HCT116 (cell line): ENCODE measurements around the gene OTOG. TPM values are rescaled to one million over a fixed set of nuclear protein-coding genes. Genes with fewer than 3 reads are reported as not detected.

Experiments
- ATAC-seq: fragments of 200-7000 bp; cut with Tn5 transposase; 2 replicates; pipeline ENCODE4 v1.9.1; 2020; ENCODE audit warnings: mild to moderate bottlenecking, moderate library complexity
- BruUV-seq: library from RNA; stranded (reverse); fragments of 400-500 nt; replicated peaks from 2 replicates; lab custom pipeline; 2021; lab: Mats Ljungman, UMichigan
- CTCF ChIA-PET: fragments of 300-600 bp; sonication (Branson Sonifier 250); formaldehyde crosslinking; loops from one replicate; lab custom pipeline; 2021; ENCODE audit warnings: antibody characterized with exemption; lab: Charles Lee
- POLR2A ChIA-PET: fragments of 300-600, 350-600 bp; sonication (Branson Sonifier 250); formaldehyde crosslinking; loops from one replicate; lab custom pipeline; 2021; ENCODE audit warnings: antibody characterized with exemption; lab: Charles Lee
- RAD21 ChIA-PET, 2 experiments: fragments of 300-600 bp; sonication (Branson Sonifier 250); formaldehyde crosslinking; loops; one replicate each; lab custom pipeline; 2023; ENCODE audit warnings: low total read pairs in 2 of 2; ENCODE audit not compliant: uncharacterized antibody in 2 of 2, unreplicated experiment in 2 of 2, low non-redundant PET in 1 of 2; lab: Charles Lee
- DNase-seq: peaks from one replicate; pipeline ENCODE4 v3.0.0-alpha.2; 2010; ENCODE audit warnings: low read depth, low spot score
- H2AFZ ChIP-seq: fragments of 200-600 bp; shearing (Covaris generic), sonication (generic); 2 replicates; pipeline ENCODE4 v1.6.1; 2017; ENCODE audit warnings: low read depth, mixed run types, mixed read lengths, antibody characterized with exemption, low read length; ENCODE audit not compliant: poor library complexity, severe bottlenecking
- H3K27ac ChIP-seq: 2 replicates; pipeline ENCODE4 v1.5.1; 2012; ENCODE audit warnings: low read depth, low read length
- H3K27me3 ChIP-seq: fragments of 200-600 bp; sonication (generic); 2 replicates; pipeline ENCODE4 v1.6.1; 2016; ENCODE audit warnings: mixed run types, low read length, mixed read lengths; ENCODE audit not compliant: insufficient read depth
- H3K36me3 ChIP-seq, 2 experiments: fragments of 200-500 bp in 1 of 2; fragments of 200-600 bp in 1 of 2; sonication (Bioruptor generic) in 1 of 2; sonication (generic) in 1 of 2; 2 replicates each; pipeline versions ENCODE4 v1.5.1 to v1.6.1; 2014 to 2016; ENCODE audit warnings: low read length in 2 of 2, inconsistent platforms in 1 of 2, mixed read lengths in 1 of 2, mixed run types in 1 of 2; ENCODE audit not compliant: insufficient read depth in 2 of 2, control insufficient read depth in 1 of 2
- H3K4me1 ChIP-seq, 2 experiments: fragments of 200-600 bp in 1 of 2; sonication (generic) in 1 of 2; 2 replicates each; pipeline versions ENCODE4 v1.5.1 to v1.6.1; 2012 to 2017; ENCODE audit warnings: low read length in 2 of 2, inconsistent platforms in 1 of 2, mild to moderate bottlenecking in 1 of 2, mixed read lengths in 1 of 2, mixed run types in 1 of 2, moderate library complexity in 1 of 2; ENCODE audit not compliant: insufficient read depth in 2 of 2, control insufficient read depth in 1 of 2
- H3K4me2 ChIP-seq: fragments of 200-600 bp; sonication (generic); 2 replicates; pipeline ENCODE4 v1.6.1; 2017; ENCODE audit warnings: mixed run types, low read length, mixed read lengths
- H3K4me3 ChIP-seq, 2 experiments: fragments of 200-600 bp in 1 of 2; sonication (generic) in 1 of 2; replicated peaks in 1 of 2; 2 replicates each; pipeline ENCODE4 v1.5.1; 2011 to 2016; ENCODE audit warnings: low read length in 2 of 2, control low read depth in 1 of 2, low read depth in 1 of 2, mild to moderate bottlenecking in 1 of 2, mixed read lengths in 1 of 2, mixed run types in 1 of 2
- H3K79me2 ChIP-seq: fragments of 200-600 bp; sonication (generic); 2 replicates; pipeline ENCODE4 v1.6.1; 2017; ENCODE audit warnings: mild to moderate bottlenecking, mixed run types, low read length, moderate library complexity, mixed read lengths; ENCODE audit not compliant: insufficient read depth
- H3K9ac ChIP-seq: fragments of 200-600 bp; sonication (generic); 2 replicates; pipeline ENCODE4 v1.6.1; 2016; ENCODE audit warnings: low read length, mixed read lengths
- H3K9me2 ChIP-seq: fragments of 200-600 bp; sonication (generic), shearing (Covaris generic); 2 replicates; pipeline ENCODE4 v1.6.1; 2017; ENCODE audit warnings: mixed run types, mild to moderate bottlenecking, moderate library complexity; ENCODE audit not compliant: insufficient read depth
- H3K9me3 ChIP-seq, 2 experiments: fragments of 200-500 bp in 1 of 2; fragments of 200-600 bp in 1 of 2; sonication (Bioruptor generic) in 1 of 2; sonication (generic) in 1 of 2; 2 replicates each; pipeline ENCODE4 v1.6.1; 2014 to 2017; ENCODE audit warnings: low read length in 2 of 2, mixed read lengths in 2 of 2, inconsistent platforms in 1 of 2, low read depth in 1 of 2, mild to moderate bottlenecking in 1 of 2, mixed run types in 1 of 2, moderate library complexity in 1 of 2; ENCODE audit not compliant: control insufficient read depth in 1 of 2, insufficient read depth in 1 of 2
- H4K20me1 ChIP-seq: fragments of 200-600 bp; sonication (generic), shearing (Covaris generic); 2 replicates; pipeline ENCODE4 v1.6.1; 2017; ENCODE audit warnings: mixed run types, mild to moderate bottlenecking, moderate library complexity; ENCODE audit not compliant: insufficient read depth
- CBX3 ChIP-seq: IDR thresholded peaks from 2 replicates; pipeline ENCODE4 v1.6.1; 2012; ENCODE audit warnings: low read depth
- CEBPB ChIP-seq: IDR thresholded peaks from 2 replicates; pipeline ENCODE4 v1.6.1; 2012; ENCODE audit warnings: low read depth
- CTCF ChIP-seq, 3 experiments: fragments of 200-600 bp in 1 of 3; sonication (generic) in 1 of 3; IDR thresholded peaks in 2 of 3; conservative IDR thresholded peaks in 1 of 3; 2 replicates each; pipeline ENCODE4 v1.5.1; 2012 to 2017; ENCODE audit warnings: low read depth in 2 of 3, low read length in 2 of 3, antibody characterized with exemption in 1 of 3, borderline replicate concordance in 1 of 3, control low read depth in 1 of 3, mild to moderate bottlenecking in 1 of 3, mixed read lengths in 1 of 3, mixed run types in 1 of 3, moderate library complexity in 1 of 3; ENCODE audit not compliant: insufficient read depth in 1 of 3
- ELF1 ChIP-seq: IDR thresholded peaks from 2 replicates; pipeline ENCODE4 v1.6.1; 2012; ENCODE audit warnings: low read depth, borderline replicate concordance
- EZH2phosphoT487 ChIP-seq: fragments of 200-600 bp; IDR thresholded peaks from 2 replicates; pipeline ENCODE4 v1.6.1; 2018; ENCODE audit warnings: antibody characterized with exemption, borderline replicate concordance
- FOSL1 ChIP-seq: IDR thresholded peaks from 2 replicates; pipeline ENCODE4 v1.6.1; 2012; ENCODE audit warnings: low read depth
- JUND ChIP-seq: IDR thresholded peaks from 2 replicates; pipeline ENCODE4 v1.6.1; 2012
- POLR2AphosphoS5 ChIP-seq: IDR thresholded peaks from 2 replicates; pipeline ENCODE4 v1.6.1; 2011; ENCODE audit warnings: mild to moderate bottlenecking, low read depth, low read length, moderate library complexity
- RAD21 ChIP-seq: IDR thresholded peaks from 2 replicates; pipeline ENCODE4 v1.6.1; 2012; ENCODE audit warnings: low read depth, mild to moderate bottlenecking
- REST ChIP-seq: IDR thresholded peaks from 2 replicates; pipeline ENCODE4 v1.6.1; 2012; ENCODE audit warnings: low read depth
- SIN3A ChIP-seq: IDR thresholded peaks from 2 replicates; pipeline ENCODE4 v1.6.1; 2012; ENCODE audit warnings: low read depth
- SP1 ChIP-seq: IDR thresholded peaks from 2 replicates; pipeline ENCODE4 v1.6.1; 2012; ENCODE audit warnings: low read depth
- SRF ChIP-seq: IDR thresholded peaks from 2 replicates; pipeline ENCODE4 v1.6.1; 2012; ENCODE audit warnings: low read depth
- TCF7L2 ChIP-seq: IDR thresholded peaks from 2 replicates; pipeline ENCODE4 v1.7.0; 2011; ENCODE audit warnings: borderline replicate concordance, inconsistent platforms; ENCODE audit not compliant: insufficient read depth, insufficient read length; ENCODE audit errors: extremely low read depth
- YY1 ChIP-seq: IDR thresholded peaks from 2 replicates; pipeline ENCODE4 v1.6.1; 2011; ENCODE audit warnings: low read length, low read depth, moderate library complexity, mild to moderate bottlenecking; ENCODE audit not compliant: insufficient replicate concordance; ENCODE audit errors: extremely low read depth
- ZFX ChIP-seq: fragments of 450-650 bp; IDR thresholded peaks from 2 replicates; pipeline ENCODE4 v1.6.1; 2017
- ZNF274 ChIP-seq: fragments of 200-500 bp; sonication (Bioruptor generic); IDR thresholded peaks from 2 replicates; pipeline ENCODE4 v1.6.1; 2014; ENCODE audit warnings: mild to moderate bottlenecking, low read depth, low read length, inconsistent platforms
- intact Hi-C: fragments of 100-400 bp; cut with micrococcal nuclease; formaldehyde crosslinking; loops from 2 replicates; pipeline ENCODE4 v1.10.0; 2022
- total RNA-seq: library from RNA; stranded (reverse); gene quantifications from one replicate; pipeline ENCODE4 v1.2.1, GENCODE V29; 2021; ENCODE audit not compliant: unreplicated experiment
- TF ChIP-seq, protein P1 (sequence below): IDR thresholded peaks from 2 replicates; pipeline ENCODE4 v1.6.1; 2011; ENCODE audit warnings: mild to moderate bottlenecking, low read length, moderate library complexity; ENCODE audit not compliant: insufficient replicate concordance; ENCODE audit errors: extremely low read depth
- TF ChIP-seq, protein P2 (sequence below): IDR thresholded peaks from 2 replicates; pipeline ENCODE4 v1.6.1; 2012

Gene OTOG
- total RNA-seq, 1 experiment from 2014 or later = 0.07 TPM

- no peaks in the 10 kb centered on the region for H3K9me3 ChIP-seq
- CTCF ChIA-PET = interaction anchor here (2.2 kb wide), 1 partner anchor 12 kb away, joined by 6 read pairs; no protein-coding TSS in a partner anchor
- DNase-seq (no peak), ATAC-seq (no peak)
- H3K4me1 ChIP-seq = no peaks in the 10 kb centered on the region
- no peak overlapping the region for H3K4me2 ChIP-seq
- H3K79me2 ChIP-seq = no peaks in the 10 kb centered on the region
- no peaks in the 10 kb centered on the region for H3K36me3 ChIP-seq
- H3K27ac ChIP-seq = no peak overlapping the region
- no peak overlapping the region for H2AFZ ChIP-seq
- H3K4me3 ChIP-seq = no peak overlapping the region
- RAD21 ChIA-PET = no interaction called here
- no peaks in the 10 kb centered on the region for H3K9me2 ChIP-seq
- no peaks in the 10 kb centered on the region for H4K20me1 ChIP-seq
- POLR2A ChIA-PET = no interaction called here
- intact Hi-C loops = no loop called here
- TF ChIP-seq ELF1 (no peak), ZNF274 (no peak), REST (no peak), CTCF (IDR thresholded peaks at IDR 0.05 in 2 of 3, conservative IDR thresholded peaks at IDR 0.05 in 1 of 3; ENCODE audit: borderline replicate concordance in 1 of 3, insufficient read depth in 1 of 3, low read depth in 2 of 3, low read length in 2 of 3) (no peak), POLR2AphosphoS5 (no peak), YY1 (no peak), CEBPB (no peak), SRF (no peak), EZH2phosphoT487 (no peak), RAD21 (no peak), SIN3A (no peak), CBX3 (no peak), ZFX (no peak), SP1 (no peak), FOSL1 (no peak), JUND (no peak), TCF7L2 (no peak)
- TF ChIP-seq, protein P1, sequence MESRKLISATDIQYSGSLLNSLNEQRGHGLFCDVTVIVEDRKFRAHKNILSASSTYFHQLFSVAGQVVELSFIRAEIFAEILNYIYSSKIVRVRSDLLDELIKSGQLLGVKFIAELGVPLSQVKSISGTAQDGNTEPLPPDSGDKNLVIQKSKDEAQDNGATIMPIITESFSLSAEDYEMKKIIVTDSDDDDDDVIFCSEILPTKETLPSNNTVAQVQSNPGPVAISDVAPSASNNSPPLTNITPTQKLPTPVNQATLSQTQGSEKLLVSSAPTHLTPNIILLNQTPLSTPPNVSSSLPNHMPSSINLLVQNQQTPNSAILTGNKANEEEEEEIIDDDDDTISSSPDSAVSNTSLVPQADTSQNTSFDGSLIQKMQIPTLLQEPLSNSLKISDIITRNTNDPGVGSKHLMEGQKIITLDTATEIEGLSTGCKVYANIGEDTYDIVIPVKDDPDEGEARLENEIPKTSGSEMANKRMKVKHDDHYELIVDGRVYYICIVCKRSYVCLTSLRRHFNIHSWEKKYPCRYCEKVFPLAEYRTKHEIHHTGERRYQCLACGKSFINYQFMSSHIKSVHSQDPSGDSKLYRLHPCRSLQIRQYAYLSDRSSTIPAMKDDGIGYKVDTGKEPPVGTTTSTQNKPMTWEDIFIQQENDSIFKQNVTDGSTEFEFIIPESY = no peak
- TF ChIP-seq, protein P2, sequence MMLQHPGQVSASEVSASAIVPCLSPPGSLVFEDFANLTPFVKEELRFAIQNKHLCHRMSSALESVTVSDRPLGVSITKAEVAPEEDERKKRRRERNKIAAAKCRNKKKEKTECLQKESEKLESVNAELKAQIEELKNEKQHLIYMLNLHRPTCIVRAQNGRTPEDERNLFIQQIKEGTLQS = no peak
- H3K27me3 ChIP-seq = no peaks in the 10 kb centered on the region
- no TSS peak for BruUV-seq
- H3K9ac ChIP-seq = no peak overlapping the region
These were observed 31.4 kb upstream of the OTOG start for GRCh38 chr11:17515443-17516176.
